ENCODE data around the gene RPP25. TPM values are rescaled to one million over a fixed set of nuclear protein-coding genes. Genes with fewer than 3 reads are reported as not detected.
A peak's percentile ranks its signal among the peaks of the same experiment; 100 is the strongest.

Gene RPP25
- polyA plus RNA-seq, 1 donor (not counting 4 experiments of a cell fraction or from before 2014, with no cell fraction given), result 0.60 TPM

DNA sequence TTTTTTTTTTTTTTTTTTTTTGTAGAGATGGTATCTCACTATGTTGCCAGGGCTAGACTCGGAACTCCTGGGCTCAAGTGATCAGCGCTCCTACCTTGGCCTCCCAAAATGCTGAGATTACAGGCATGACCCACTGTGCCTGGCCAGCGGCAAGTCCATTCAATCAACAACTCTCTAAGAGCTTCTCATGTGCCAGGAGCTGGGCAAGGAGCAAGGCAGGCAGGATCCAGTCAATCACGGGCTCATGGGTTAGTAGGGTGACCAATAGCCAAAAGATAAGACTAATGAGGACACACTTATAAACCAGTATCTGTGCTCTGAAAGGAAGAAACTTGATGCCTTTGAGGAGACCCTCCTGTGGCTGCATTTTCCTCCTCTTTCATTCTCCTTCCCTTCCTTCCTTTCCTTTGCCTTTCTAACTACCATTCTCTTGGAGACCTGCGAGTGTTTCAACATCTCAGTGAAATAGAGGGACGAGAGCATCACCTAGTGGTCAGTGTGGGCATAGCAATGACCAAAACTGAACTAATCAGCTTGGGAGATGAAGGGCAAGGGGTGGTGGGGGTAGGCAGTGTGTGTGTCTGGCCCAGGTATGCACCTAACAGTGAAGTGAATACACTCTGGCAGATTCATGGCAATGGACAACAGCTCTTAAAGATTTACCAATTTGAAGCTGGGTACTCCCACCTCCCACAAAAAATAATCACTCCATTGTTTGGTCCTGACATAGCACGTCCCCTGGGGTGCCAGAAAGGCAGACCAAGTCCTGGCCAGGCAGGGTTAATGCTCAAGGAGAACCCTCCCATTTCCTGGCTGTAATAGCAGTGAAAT is 6.3 kb downstream of the RPP25 start:
- Histone ChIP-seq H3K9me1 (ENCODE audit: control insufficient read depth, extremely low read depth, insufficient read depth, low read length) (no peaks in the 10 kb centered on the region), H3K36me3 (ENCODE audit: control insufficient read depth in 2 of 2, extremely low read depth in 1 of 2, insufficient read depth in 2 of 2, low read length in 2 of 2) (no peaks in the 10 kb centered on the region), H4K20me1 (ENCODE audit: control insufficient read depth, extremely low read depth, insufficient read depth, low read length) (no peaks in the 10 kb centered on the region), H3K9me3 (ENCODE audit: control insufficient read depth, low read depth, low read length) (no peaks in the 10 kb centered on the region), H3K4me2 (ENCODE audit: control insufficient read depth, extremely low read depth, insufficient read depth, low read depth, low read length) (no peak overlapping the region), H3K4me3 (ENCODE audit: control insufficient read depth in 2 of 3, extremely low read depth in 1 of 3, insufficient read depth in 2 of 3, low read depth in 1 of 3, low read length in 3 of 3) (no peak overlapping the region), H3K9ac (ENCODE audit: control insufficient read depth, extremely low read depth, insufficient read depth, low read length) (no peak overlapping the region), H3K4me1 (ENCODE audit: control insufficient read depth, extremely low read depth, insufficient read depth, low read length) (no peaks in the 10 kb centered on the region), H3K79me2 (ENCODE audit: control insufficient read depth, insufficient read depth, low read length) (no peaks in the 10 kb centered on the region), H2AFZ (ENCODE audit: control insufficient read depth, low read length) (no peak overlapping the region), H3K27me3 (ENCODE audit: control insufficient read depth, extremely low read depth, insufficient read depth, low read length) (peaks cover under 1% of the 10 kb centered on the region), H3K27ac (ENCODE audit: control insufficient read depth, insufficient read depth, low read length) (no peak overlapping the region)
- dilution Hi-C loops (cut with MboI; ENCODE audit: extremely low pct_ligation_motif_present, low sequenced_read_pairs), result no loop called here
- peak; percentile 78 for FAIRE-seq
- no peak for DNase-seq (ENCODE audit: low read depth, low spot score)
- TF ChIP-seq EZH2 (IDR thresholded peaks at IDR 0.05; ENCODE audit: low read length) (no peak), CTCF (optimal IDR thresholded peaks at IDR 0.05 in 1 of 3, IDR thresholded peaks at IDR 0.05 in 1 of 3, conservative IDR thresholded peaks at IDR 0.05 in 1 of 3; ENCODE audit: extremely low read depth in 1 of 3, insufficient read depth in 2 of 3, low read length in 3 of 3) (peak; percentile 94 to 100 (median 98))

GRCh38 chr15:74937590-74938371 is 18.8 kb downstream of the RPP25 start, which contains the start of gene COX5A:
Gene COX5A (minus strand): TSS chr15:74938073. CDS start chr15:74938014, 59 bp downstream.
- no peak for FAIRE-seq
- dilution Hi-C loops (cut with MboI; ENCODE audit: extremely low pct_ligation_motif_present, low sequenced_read_pairs), result no loop called here
- no peak for TF ChIP-seq CTCF (optimal IDR thresholded peaks at IDR 0.05 in 1 of 3, IDR thresholded peaks at IDR 0.05 in 1 of 3, conservative IDR thresholded peaks at IDR 0.05 in 1 of 3; ENCODE audit: extremely low read depth in 1 of 3, insufficient read depth in 2 of 3, low read length in 3 of 3)
- no peak for TF ChIP-seq EZH2 (IDR thresholded peaks at IDR 0.05; ENCODE audit: low read length)

More at GRCh38 chr15:74937590-74938371, 18.8 kb downstream of the RPP25 start, which contains the start of gene COX5A:
- Histone ChIP-seq H3K79me2 (ENCODE audit: control insufficient read depth, insufficient read depth, low read length) (peaks cover 50% of the 10 kb centered on the region), H3K27ac (ENCODE audit: control insufficient read depth, insufficient read depth, low read length) (peak within 1 kb of the TSS; percentile 87), H3K4me1 (ENCODE audit: control insufficient read depth, extremely low read depth, insufficient read depth, low read length) (no peaks in the 10 kb centered on the region), H3K4me3 (ENCODE audit: control insufficient read depth in 2 of 3, extremely low read depth in 1 of 3, insufficient read depth in 2 of 3, low read depth in 1 of 3, low read length in 3 of 3) (peak within 1 kb of the TSS; percentile 98), H3K27me3 (ENCODE audit: control insufficient read depth, extremely low read depth, insufficient read depth, low read length) (no peaks in the 10 kb centered on the region), H3K9me3 (ENCODE audit: control insufficient read depth, low read depth, low read length) (no peaks in the 10 kb centered on the region), H3K9ac (ENCODE audit: control insufficient read depth, extremely low read depth, insufficient read depth, low read length) (peak within 1 kb of the TSS; percentile 93), H3K4me2 (ENCODE audit: control insufficient read depth, extremely low read depth, insufficient read depth, low read depth, low read length) (peak within 1 kb of the TSS; percentile 82), H2AFZ (ENCODE audit: control insufficient read depth, low read length) (peak within 1 kb of the TSS; percentile 87), H4K20me1 (ENCODE audit: control insufficient read depth, extremely low read depth, insufficient read depth, low read length) (no peaks in the 10 kb centered on the region), H3K36me3 (ENCODE audit: control insufficient read depth in 2 of 2, extremely low read depth in 1 of 2, insufficient read depth in 2 of 2, low read length in 2 of 2) (peaks cover 0 to 3% of the 10 kb centered on the region in 2 experiments), H3K9me1 (ENCODE audit: control insufficient read depth, extremely low read depth, insufficient read depth, low read length) (no peaks in the 10 kb centered on the region)
- DNase-seq (ENCODE audit: low read depth, low spot score), result peak; percentile 81

Data from keratinocyte (primary cell).